HG02610 (cell line): ENCODE measurements around the gene ZNF688.
"Not testable (repeated sequence)": the region's sequence is repeated elsewhere in the genome, so short reads cannot be mapped to it uniquely, and the experiment has no call there.

ENCODE experiments used
- ATAC-seq: cut with Tn5 transposase; IDR thresholded peaks from one replicate; pipeline ENCODE4 v1.9.1; 2021; ENCODE audit warnings: mild to moderate bottlenecking, moderate library complexity; ENCODE audit not compliant: unreplicated experiment

ZNF688 gene

DNA sequence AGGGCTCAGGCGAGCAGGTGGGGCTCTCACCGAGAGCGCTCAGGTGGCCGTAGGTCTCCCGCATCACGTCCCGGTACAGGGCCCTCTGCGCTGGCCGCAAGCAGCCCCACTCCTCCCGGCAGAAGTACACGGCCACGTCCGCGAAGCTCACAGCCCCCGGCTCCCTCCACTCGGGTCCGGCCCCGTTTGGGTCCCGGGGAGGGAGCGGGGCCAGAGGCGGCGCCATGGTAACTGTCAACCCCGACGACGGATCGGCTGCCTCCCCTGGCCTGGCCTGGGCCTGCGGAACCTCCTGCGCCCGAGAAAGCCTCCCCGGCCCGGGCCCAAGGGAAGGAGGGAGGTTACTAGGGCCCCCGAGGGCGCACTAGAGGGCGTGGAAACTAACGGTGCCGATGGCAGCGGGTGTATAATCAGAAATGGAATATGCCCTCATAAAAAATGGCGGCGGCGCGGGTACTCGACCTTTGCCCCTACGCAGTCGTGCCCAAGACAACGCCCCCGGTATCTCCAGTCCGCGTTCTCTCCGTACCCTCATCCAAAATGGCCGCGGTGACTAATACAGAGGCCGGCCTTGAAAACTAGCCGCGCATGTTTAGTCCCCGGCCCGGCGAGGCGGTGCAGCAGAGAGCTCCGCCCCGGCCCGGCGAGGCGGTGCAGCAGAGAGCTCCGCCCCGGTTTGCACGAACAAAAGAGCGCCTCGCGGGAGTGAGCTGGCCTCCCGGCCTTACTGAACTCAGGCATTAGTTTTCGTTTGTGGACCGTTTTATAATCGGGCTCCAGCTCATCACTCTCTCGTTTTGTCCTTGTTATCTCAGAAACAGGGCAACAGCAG lies 13.3 kb downstream of the ZNF688 start, which contains the start of gene ZNF764:
ZNF764 (minus strand) TSS at position 418 of the 832 bp plus-strand sequence; CDS start at position 226, 192 bp downstream.
- ATAC-seq: peak; percentile 87

GRCh38 chr16:30557707-30557956 lies 13.9 kb downstream of the ZNF688 start:
- ATAC-seq: no peak

GRCh38 chr16:30556125-30556473 lies 15.4 kb downstream of the ZNF688 start:
- no peak for ATAC-seq

DNA sequence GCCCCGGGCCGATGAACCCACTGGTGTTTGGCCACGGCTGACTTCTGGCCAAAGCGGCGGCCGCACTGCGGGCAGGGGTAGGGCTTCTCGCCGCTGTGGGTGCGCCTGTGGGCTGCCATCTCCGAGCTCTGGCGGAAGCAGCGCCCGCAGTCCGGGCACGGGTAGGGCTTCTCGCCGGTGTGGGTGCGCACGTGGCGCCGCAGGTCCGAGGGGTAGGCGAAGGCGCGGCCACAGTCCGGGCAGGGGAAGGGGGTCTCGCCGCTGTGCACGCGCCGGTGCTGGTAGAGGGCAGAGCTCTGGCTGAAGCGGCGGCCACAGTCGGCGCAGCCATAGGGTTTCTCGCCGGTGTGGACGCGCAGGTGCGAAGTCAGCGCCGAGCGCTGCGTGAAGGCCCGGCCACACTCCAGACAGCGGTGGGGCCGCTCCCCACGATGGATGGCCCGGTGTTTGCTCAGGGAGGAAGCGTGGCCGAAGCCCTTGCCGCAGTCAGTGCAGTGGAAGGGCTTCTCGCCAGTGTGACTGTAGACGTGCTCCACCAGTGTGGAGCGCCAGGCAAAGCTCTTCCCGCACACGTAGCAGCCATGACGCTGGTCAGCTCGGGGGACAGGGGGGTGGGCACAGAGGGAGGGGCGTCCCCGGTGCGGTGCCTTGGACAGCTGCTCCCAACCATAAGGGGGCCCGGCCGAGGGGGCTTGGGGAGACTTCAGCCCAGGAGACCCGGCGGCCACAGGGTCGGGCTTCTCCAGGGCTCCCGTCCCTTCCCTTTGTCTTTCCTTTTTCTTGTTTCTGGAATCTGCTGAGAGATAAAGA lies 16.0 kb downstream of the ZNF688 start:
- ATAC-seq: no peak

GRCh38 chr16:30554557-30555314 lies 16.8 kb downstream of the ZNF688 start:
- no peak for ATAC-seq

- no peak for ATAC-seq
These were observed 18.1 kb downstream of the ZNF688 start for GRCh38 chr16:30553393-30553899.

GRCh38 chr16:30552956-30553355 lies 18.6 kb downstream of the ZNF688 start:
- no peak for ATAC-seq

- ATAC-seq: no peak
These were observed 19.7 kb downstream of the ZNF688 start for GRCh38 chr16:30551781-30552180.

DNA sequence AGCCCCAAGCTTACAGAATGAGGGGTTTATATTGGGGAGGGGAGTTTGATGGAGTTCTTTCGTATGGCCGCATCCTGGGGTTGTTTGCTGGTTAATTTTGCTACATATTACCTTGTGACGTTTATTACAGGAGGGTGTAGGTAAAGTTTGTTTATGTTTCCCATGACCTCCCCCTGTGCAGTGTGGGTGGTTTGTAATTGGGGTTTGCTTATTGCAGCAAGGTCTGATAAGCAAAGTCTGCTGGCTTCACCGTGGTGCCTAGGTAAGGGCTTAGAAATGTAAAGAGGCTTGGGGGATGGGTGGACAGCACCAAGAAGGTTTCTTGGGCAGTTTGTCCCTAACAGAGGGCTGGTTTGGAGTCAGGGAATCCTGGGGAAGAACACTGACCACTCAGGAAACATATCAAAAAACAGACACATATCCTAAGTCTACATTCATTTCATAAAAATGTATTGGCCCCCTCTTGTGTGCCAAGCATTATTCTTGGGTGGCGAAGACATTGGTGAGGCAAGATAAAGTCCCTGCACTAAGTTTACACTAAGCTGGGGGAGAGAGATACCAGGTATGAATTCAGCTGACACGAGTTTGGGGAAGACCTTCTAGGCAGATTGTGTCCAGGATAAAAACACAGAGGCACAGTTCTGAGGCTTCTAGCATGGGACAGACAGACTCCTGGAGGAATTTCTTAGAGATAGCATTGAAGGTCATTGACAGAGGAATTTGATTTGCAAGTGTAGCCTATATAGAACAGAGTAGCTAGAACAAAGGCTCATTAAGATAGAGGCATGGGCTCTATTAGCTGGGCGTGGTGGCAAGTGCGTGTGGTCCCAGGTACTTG lies 22.9 kb downstream of the ZNF688 start:
- ATAC-seq: no peak

DNA sequence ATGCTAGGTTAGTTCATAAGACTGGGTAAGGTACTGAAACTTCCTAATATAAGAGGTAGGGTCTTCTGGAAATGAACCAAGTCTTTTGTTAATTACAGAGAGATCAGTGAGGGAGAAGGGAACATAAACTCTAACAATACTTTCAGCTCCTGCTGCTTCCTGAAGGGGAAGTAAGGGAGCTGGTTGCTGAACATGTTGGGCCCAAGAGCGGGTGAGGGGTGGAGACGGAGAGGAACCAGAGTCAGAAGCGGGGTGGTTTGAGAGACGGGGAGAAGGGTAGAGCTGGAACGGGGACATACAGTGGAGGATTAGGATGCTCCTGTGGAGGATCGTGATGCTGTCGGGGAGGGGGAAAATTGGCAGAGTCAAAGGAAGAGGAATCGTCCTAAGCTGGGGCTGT lies 25.4 kb downstream of the ZNF688 start:
- no peak for ATAC-seq

DNA sequence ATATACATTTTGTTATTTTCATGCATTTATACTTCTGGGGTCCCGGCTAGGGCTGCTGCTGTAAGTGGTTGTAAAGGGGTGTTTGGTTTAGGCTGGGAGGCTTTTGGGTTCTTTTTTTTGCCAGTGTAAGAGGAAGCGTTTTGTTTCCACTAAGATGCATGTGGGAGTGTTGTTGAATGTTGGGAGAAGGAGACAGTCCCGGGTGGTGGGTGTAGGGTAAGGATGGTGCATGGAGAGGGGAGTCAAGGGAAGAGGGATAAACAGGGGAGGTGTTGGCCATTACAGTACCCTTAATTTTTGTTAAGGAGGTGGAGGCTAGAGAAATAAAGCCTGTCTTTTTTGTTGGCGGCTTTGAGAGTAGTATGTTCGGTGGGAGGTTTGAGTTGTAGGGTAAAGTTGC lies 28.4 kb downstream of the ZNF688 start:
- ATAC-seq: no peak

- ATAC-seq: no peak
These were observed 29.8 kb downstream of the ZNF688 start for GRCh38 chr16:30541502-30542329.

- not testable (repeated sequence) for ATAC-seq
These were observed 30.5 kb downstream of the ZNF688 start for GRCh38 chr16:30540916-30541464.

DNA sequence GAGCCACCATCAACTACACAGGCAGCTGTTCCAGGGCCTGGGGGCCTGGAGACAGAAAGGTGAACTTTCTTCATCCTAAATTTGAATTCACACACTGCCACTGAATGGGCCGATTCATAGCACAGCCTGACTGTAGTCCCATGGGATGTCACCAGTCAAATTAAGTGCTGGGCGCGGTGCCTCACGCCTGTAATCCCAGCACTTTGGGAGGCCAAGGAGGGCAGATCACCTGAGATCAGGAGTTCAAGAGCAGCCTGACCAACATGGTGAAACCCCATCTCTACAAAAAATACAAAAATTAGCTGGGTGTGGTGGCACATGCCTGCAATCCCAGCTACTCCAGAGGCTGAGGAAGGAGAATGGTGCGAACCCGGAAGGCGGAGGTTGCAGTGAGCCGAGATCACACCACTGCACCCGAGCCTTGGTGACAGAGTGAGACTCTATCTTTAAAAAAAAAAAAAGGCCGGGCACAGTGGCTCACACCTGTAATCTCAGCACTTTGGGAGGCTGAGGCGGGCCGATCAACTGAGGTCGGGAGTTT lies 31.5 kb downstream of the ZNF688 start:
- not testable (repeated sequence) for ATAC-seq

- no peak for ATAC-seq
These were observed 32.2 kb downstream of the ZNF688 start for GRCh38 chr16:30539000-30539964.

GRCh38 chr16:30536391-30537024 lies 35.0 kb downstream of the ZNF688 start:
- not testable (repeated sequence) for ATAC-seq

GRCh38 chr16:30535777-30536190 lies 35.7 kb downstream of the ZNF688 start:
- peak; percentile 44 for ATAC-seq
